CD8-positive, alpha-beta memory T cell (primary cell): Measurements from ENCODE around the gene GALNT14. TPM values are rescaled to one million over a fixed set of nuclear protein-coding genes. Genes with fewer than 3 reads are reported as not detected.
"Not testable (repeated sequence)": the region's sequence is repeated elsewhere in the genome, so short reads cannot be mapped to it uniquely, and the experiment has no call there.

Experiments used
- CTCF ChIA-PET: fragments of 350-600 bp; sonication (Branson Sonifier 250); formaldehyde crosslinking; loops from one replicate; lab custom pipeline; 2021; ENCODE audit warnings: antibody characterized with exemption; lab: Charles Lee
- POLR2A ChIA-PET: fragments of 350-600 bp; sonication (Branson Sonifier 250); formaldehyde crosslinking; loops from one replicate; lab custom pipeline; 2021; ENCODE audit warnings: antibody characterized with exemption; lab: Charles Lee
- DNase-seq, 5 donors: peaks; one replicate each; pipeline versions ENCODE4 v3.0.0 to v3.0.0-alpha.2; 2020 to 2022; ENCODE audit warnings: mixed read lengths in 1 of 5
- H3K27ac ChIP-seq: one replicate; pipeline ENCODE4 v1.7.0; 2013; ENCODE audit warnings: low read depth, mild to moderate bottlenecking, low read length, moderate library complexity
- H3K27me3 ChIP-seq: 2 replicates; pipeline ENCODE4 v1.7.0; 2013; ENCODE audit warnings: low read length, mild to moderate bottlenecking; ENCODE audit not compliant: insufficient read depth, poor library complexity, severe bottlenecking
- H3K36me3 ChIP-seq: 2 replicates; pipeline ENCODE4 v1.7.0; 2013; ENCODE audit warnings: mild to moderate bottlenecking, low read length, moderate library complexity; ENCODE audit not compliant: insufficient read depth
- H3K4me1 ChIP-seq: 2 replicates; pipeline ENCODE4 v1.7.0; 2013; ENCODE audit warnings: mild to moderate bottlenecking, low read length, moderate library complexity; ENCODE audit not compliant: insufficient read depth
- H3K4me3 ChIP-seq: 2 replicates; pipeline ENCODE4 v1.7.0; 2013; ENCODE audit warnings: mild to moderate bottlenecking, low read length
- H3K9me3 ChIP-seq: 2 replicates; pipeline ENCODE4 v1.7.0; 2013; ENCODE audit warnings: mild to moderate bottlenecking, low read length
- H3K27ac Mint-ChIP-seq, 8 donors: one replicate each; pipeline ENCODE4 v1.8.0; 2020 to 2021; ENCODE audit warnings: mixed read lengths in 8 of 8, mild to moderate bottlenecking in 6 of 8, inconsistent platforms in 3 of 8, moderate library complexity in 3 of 8
- H3K27me3 Mint-ChIP-seq, 2 donors: one replicate each; pipeline ENCODE4 v1.8.0; 2020 to 2021; ENCODE audit warnings: mixed read lengths in 2 of 2, mild to moderate bottlenecking in 1 of 2, moderate library complexity in 1 of 2
- H3K36me3 Mint-ChIP-seq, 3 donors: one replicate each; pipeline ENCODE4 v1.8.0; 2020 to 2021; ENCODE audit warnings: mixed read lengths in 3 of 3, inconsistent platforms in 1 of 3, mild to moderate bottlenecking in 1 of 3
- H3K4me1 Mint-ChIP-seq, 3 donors: one replicate each; pipeline ENCODE4 v1.8.0; 2020 to 2021; ENCODE audit warnings: mixed read lengths in 3 of 3, inconsistent platforms in 1 of 3, mild to moderate bottlenecking in 1 of 3
- H3K4me3 Mint-ChIP-seq, 7 donors: one replicate each; pipeline ENCODE4 v1.8.0; 2020 to 2021; ENCODE audit warnings: mixed read lengths in 7 of 7, mild to moderate bottlenecking in 6 of 7, moderate library complexity in 4 of 7, inconsistent platforms in 2 of 7
- H3K9me3 Mint-ChIP-seq, 5 donors: one replicate each; pipeline ENCODE4 v1.8.0; 2020 to 2022; ENCODE audit warnings: mixed read lengths in 5 of 5, mild to moderate bottlenecking in 3 of 5, moderate library complexity in 2 of 5, inconsistent platforms in 1 of 5
- polyA plus RNA-seq: library from polyadenylated mRNA; unstranded; fragments of 300-500 nt; fragmentation: Illumina TruSeq; gene quantifications from one replicate; pipeline ENCODE4 v1.2.3, GENCODE V29; 2021
- total RNA-seq, 2 experiments: library from RNA; stranded (reverse); gene quantifications; one replicate each; pipeline ENCODE4 v1.2.3, GENCODE V29; 2021

The GALNT14 gene
- total and polyA plus RNA-seq, 3 experiments from 2014 or later: 0.62 to 0.74 TPM; not detected in 1

- no peaks in the 10 kb centered on the region for H3K36me3 Mint-ChIP-seq
- POLR2A ChIA-PET: no interaction called here
- H3K4me1 ChIP-seq: no peaks in the 10 kb centered on the region
- H3K4me3 Mint-ChIP-seq: no peak overlapping the region
- H3K9me3 Mint-ChIP-seq: peaks cover 0 to 2% (median 0%) of the 10 kb centered on the region in 5 donors
- CTCF ChIA-PET: no interaction called here
- no peak overlapping the region for H3K4me3 ChIP-seq
- no peaks in the 10 kb centered on the region for H3K9me3 ChIP-seq
- H3K27ac ChIP-seq: no peak overlapping the region
- no peaks in the 10 kb centered on the region for H3K36me3 ChIP-seq
- no peaks in the 10 kb centered on the region for H3K27me3 ChIP-seq
- no peak for DNase-seq
- H3K4me1 Mint-ChIP-seq: no peaks in the 10 kb centered on the region
- no peak overlapping the region for H3K27ac Mint-ChIP-seq
- H3K27me3 Mint-ChIP-seq: peaks cover 3 to 6% of the 10 kb centered on the region in 2 donors
Measured at GRCh38 chr2:30914456-30914855, 223.8 kb downstream of the GALNT14 start.

- H3K9me3 Mint-ChIP-seq: peaks cover 0 to 2% (median 0%) of the 10 kb centered on the region in 5 donors
- peaks cover 0 to 6% of the 10 kb centered on the region in 2 donors for H3K27me3 Mint-ChIP-seq
- POLR2A ChIA-PET: no interaction called here
- H3K27ac Mint-ChIP-seq: no peak overlapping the region
- no peaks in the 10 kb centered on the region for H3K27me3 ChIP-seq
- H3K36me3 ChIP-seq: no peaks in the 10 kb centered on the region
- DNase-seq: no peak
- no peaks in the 10 kb centered on the region for H3K36me3 Mint-ChIP-seq
- H3K4me3 Mint-ChIP-seq: no peak overlapping the region
- H3K4me1 ChIP-seq: no peaks in the 10 kb centered on the region
- no peak overlapping the region for H3K4me3 ChIP-seq
- no peaks in the 10 kb centered on the region for H3K4me1 Mint-ChIP-seq
- H3K27ac ChIP-seq: no peak overlapping the region
- CTCF ChIA-PET: no interaction called here
- H3K9me3 ChIP-seq: no peaks in the 10 kb centered on the region
Measured at GRCh38 chr2:30912056-30912455, 226.2 kb downstream of the GALNT14 start.

GRCh38 chr2:30911327-30911726 is 226.9 kb downstream of the GALNT14 start:
- H3K9me3 ChIP-seq: no peaks in the 10 kb centered on the region
- Mint-ChIP-seq H3K9me3 (peaks cover 0 to 2% (median 0%) of the 10 kb centered on the region in 5 donors), H3K27me3 (peaks cover 0 to 6% of the 10 kb centered on the region in 2 donors), H3K36me3 (no peaks in the 10 kb centered on the region), H3K27ac (no peak overlapping the region), H3K4me3 (no peak overlapping the region), H3K4me1 (no peaks in the 10 kb centered on the region)
- no peak overlapping the region for H3K27ac ChIP-seq
- DNase-seq: no peak
- H3K27me3 ChIP-seq: no peaks in the 10 kb centered on the region
- H3K4me3 ChIP-seq: no peak overlapping the region
- CTCF ChIA-PET: no interaction called here
- H3K4me1 ChIP-seq: no peaks in the 10 kb centered on the region
- POLR2A ChIA-PET: no interaction called here
- H3K36me3 ChIP-seq: no peaks in the 10 kb centered on the region

- H3K36me3 Mint-ChIP-seq: no peaks in the 10 kb centered on the region
Measured at GRCh38 chr2:30910686-30911085, 227.6 kb downstream of the GALNT14 start.

GRCh38 chr2:30904437-30904836 is 233.8 kb downstream of the GALNT14 start:
- H3K27ac ChIP-seq, H3K27ac Mint-ChIP-seq, H3K4me3 ChIP-seq, H3K27me3 ChIP-seq, POLR2A ChIA-PET, H3K4me3 Mint-ChIP-seq, H3K36me3 Mint-ChIP-seq, H3K36me3 ChIP-seq, H3K9me3 ChIP-seq, H3K4me1 Mint-ChIP-seq, H3K4me1 ChIP-seq, CTCF ChIA-PET, H3K9me3 Mint-ChIP-seq, DNase-seq: not testable (repeated sequence)
- H3K27me3 Mint-ChIP-seq: peaks cover 0 to 19% of the 10 kb centered on the region in 2 donors

More at GRCh38 chr2:30910686-30911085, 227.6 kb downstream of the GALNT14 start:
- H3K4me1 Mint-ChIP-seq: no peaks in the 10 kb centered on the region
- Histone ChIP-seq H3K27ac (no peak overlapping the region), H3K4me3 (no peak overlapping the region), H3K9me3 (no peaks in the 10 kb centered on the region), H3K27me3 (no peaks in the 10 kb centered on the region), H3K36me3 (no peaks in the 10 kb centered on the region), H3K4me1 (no peaks in the 10 kb centered on the region)
- ChIA-PET POLR2A (no interaction called here), CTCF (no interaction called here)
- DNase-seq: no peak
- peaks cover 0 to 2% (median 0%) of the 10 kb centered on the region in 5 donors for H3K9me3 Mint-ChIP-seq
- no peak overlapping the region for H3K27ac Mint-ChIP-seq
- no peak overlapping the region for H3K4me3 Mint-ChIP-seq
- H3K27me3 Mint-ChIP-seq: peaks cover 0 to 6% of the 10 kb centered on the region in 2 donors

- no peak for DNase-seq
- no peaks in the 10 kb centered on the region for H3K4me1 Mint-ChIP-seq
- H3K4me1 ChIP-seq: no peaks in the 10 kb centered on the region
- H3K27me3 ChIP-seq: no peaks in the 10 kb centered on the region
- ChIA-PET CTCF (no interaction called here), POLR2A (no interaction called here)
- no peaks in the 10 kb centered on the region for H3K36me3 Mint-ChIP-seq
- no peak overlapping the region for H3K27ac Mint-ChIP-seq
- peaks cover 0 to 2% (median 0%) of the 10 kb centered on the region in 5 donors for H3K9me3 Mint-ChIP-seq
- H3K4me3 Mint-ChIP-seq: no peak overlapping the region
- no peaks in the 10 kb centered on the region for H3K9me3 ChIP-seq
- H3K4me3 ChIP-seq: no peak overlapping the region
- no peaks in the 10 kb centered on the region for H3K36me3 ChIP-seq
- H3K27ac ChIP-seq: no peak overlapping the region
- H3K27me3 Mint-ChIP-seq: peaks cover 0 to 24% of the 10 kb centered on the region in 2 donors
Measured at GRCh38 chr2:30903326-30903725, 234.9 kb downstream of the GALNT14 start.

- H3K27me3 ChIP-seq: peaks cover 4% of the 10 kb centered on the region
- Mint-ChIP-seq H3K4me1 (no peaks in the 10 kb centered on the region), H3K27ac (no peak overlapping the region), H3K4me3 (no peak overlapping the region), H3K9me3 (peaks cover 0 to 3% (median 2%) of the 10 kb centered on the region in 5 donors), H3K36me3 (no peaks in the 10 kb centered on the region), H3K27me3 (peaks cover 5 to 41% of the 10 kb centered on the region in 2 donors)
- CTCF ChIA-PET: no interaction called here
- no peak overlapping the region for H3K27ac ChIP-seq
- DNase-seq: no peak
- H3K4me3 ChIP-seq: no peak overlapping the region
- no peaks in the 10 kb centered on the region for H3K4me1 ChIP-seq
- no peaks in the 10 kb centered on the region for H3K9me3 ChIP-seq
- POLR2A ChIA-PET: no interaction called here
- no peaks in the 10 kb centered on the region for H3K36me3 ChIP-seq
Measured at GRCh38 chr2:30900381-30900780, 237.9 kb downstream of the GALNT14 start.

- H3K27me3 ChIP-seq: peaks cover 4% of the 10 kb centered on the region
- no peaks in the 10 kb centered on the region for H3K9me3 ChIP-seq
- ChIA-PET CTCF (interaction anchor here (0.7 to 1.1 kb wide), 2 partner anchors 12 to 1000 kb away, joined by 3 read pairs; no protein-coding TSS in a partner anchor), POLR2A (no interaction called here)
- H3K27me3 Mint-ChIP-seq: peaks cover 5 to 46% of the 10 kb centered on the region in 2 donors
- DNase-seq: no peak
- H3K4me1 ChIP-seq: no peaks in the 10 kb centered on the region
- no peaks in the 10 kb centered on the region for H3K36me3 Mint-ChIP-seq
- no peak overlapping the region for H3K4me3 ChIP-seq
- H3K9me3 Mint-ChIP-seq: peaks cover 0 to 3% (median 2%) of the 10 kb centered on the region in 5 donors
- H3K27ac Mint-ChIP-seq: no peak overlapping the region
- H3K4me3 Mint-ChIP-seq: no peak overlapping the region
- no peak overlapping the region for H3K27ac ChIP-seq
- no peaks in the 10 kb centered on the region for H3K36me3 ChIP-seq
- no peaks in the 10 kb centered on the region for H3K4me1 Mint-ChIP-seq
Measured at GRCh38 chr2:30899516-30900054, 238.7 kb downstream of the GALNT14 start.
